A673 (cell line): Measurements from ENCODE around the gene DPF1. TPM values are rescaled to one million over a fixed set of nuclear protein-coding genes. Genes with fewer than 3 reads are reported as not detected.

ENCODE experiments used
- BruUV-seq: library from RNA; stranded (reverse); fragments of 400-500 nt; replicated peaks from 2 replicates; lab custom pipeline; 2021; lab: Mats Ljungman, UMichigan
- CTCF ChIA-PET: fragments of 300-600 bp; sonication (Branson Sonifier 250); formaldehyde crosslinking; loops from one replicate; lab custom pipeline; 2022; ENCODE audit warnings: antibody characterized with exemption; lab: Charles Lee
- POLR2A ChIA-PET: fragments of 300-600 bp; sonication (Branson Sonifier 250); formaldehyde crosslinking; loops from one replicate; lab custom pipeline; 2022; ENCODE audit warnings: antibody characterized with exemption; ENCODE audit not compliant: low non-redundant PET; lab: Charles Lee
- DNase-seq: peaks from one replicate; pipeline ENCODE4 v3.0.0-alpha.2; 2015; ENCODE audit warnings: low spot score
- H3K27ac ChIP-seq: fragments of 200-600 bp; sonication (generic); 2 replicates; pipeline ENCODE4 v1.5.1; 2016; ENCODE audit warnings: mixed run types, low read depth, mild to moderate bottlenecking, mixed read lengths, antibody characterized with exemption, low read length; ENCODE audit not compliant: poor library complexity, severe bottlenecking
- H3K27me3 ChIP-seq: fragments of 200-600 bp; sonication (generic); replicated peaks from 2 replicates; pipeline ENCODE4 v1.6.1; 2017; ENCODE audit warnings: mixed run types, low read depth, mild to moderate bottlenecking, mixed read lengths, antibody characterized with exemption, low read length; ENCODE audit not compliant: insufficient read depth, poor library complexity
- H3K36me3 ChIP-seq: fragments of 200-600 bp; sonication (generic); 2 replicates; pipeline ENCODE4 v1.6.1; 2016; ENCODE audit warnings: mixed run types, mild to moderate bottlenecking, mixed read lengths, antibody characterized with exemption, low read length; ENCODE audit not compliant: insufficient read depth, poor library complexity, severe bottlenecking
- H3K4me1 ChIP-seq: fragments of 200-600 bp; sonication (generic); 2 replicates; pipeline ENCODE4 v1.6.1; 2017; ENCODE audit warnings: mixed run types, mild to moderate bottlenecking, mixed read lengths, antibody characterized with exemption, low read length; ENCODE audit not compliant: insufficient read depth, poor library complexity, severe bottlenecking
- H3K4me3 ChIP-seq: fragments of 200-600 bp; sonication (generic); 2 replicates; pipeline ENCODE4 v1.5.1; 2016; ENCODE audit warnings: low read depth, mixed run types, mild to moderate bottlenecking, mixed read lengths, low read length; ENCODE audit not compliant: poor library complexity, severe bottlenecking
- H3K9me3 ChIP-seq: fragments of 200-600 bp; sonication (generic); 2 replicates; pipeline ENCODE4 v1.6.1; 2016; ENCODE audit warnings: mixed run types, low read depth, mild to moderate bottlenecking, mixed read lengths, antibody characterized with exemption, low read length; ENCODE audit not compliant: poor library complexity, severe bottlenecking
- CTCF ChIP-seq: fragments of 300-800, 200-600 bp; sonication (generic); conservative IDR thresholded peaks from 2 replicates; pipeline ENCODE4 v1.5.1; 2017; ENCODE audit warnings: low read depth, mild to moderate bottlenecking, antibody characterized with exemption, low read length, moderate library complexity, mixed read lengths
- EZH2 ChIP-seq: fragments of 200-600 bp; sonication (generic); IDR thresholded peaks from 2 replicates; pipeline ENCODE4 v1.6.1; 2017; ENCODE audit warnings: borderline replicate concordance, low read depth, mild to moderate bottlenecking, mixed read lengths, antibody characterized with exemption, low read length; ENCODE audit not compliant: poor library complexity, severe bottlenecking
- intact Hi-C: fragments of 100-400 bp; cut with micrococcal nuclease; formaldehyde crosslinking; loops from one replicate; pipeline ENCODE4 v1.10.0; 2022; ENCODE audit not compliant: unreplicated experiment
- total RNA-seq: library from RNA; stranded (reverse); gene quantifications from 2 replicates; pipeline ENCODE4 v1.2.3, GENCODE V29; 2021

DPF1 gene
- total RNA-seq, 1 experiment from 2014 or later, result 6.3 TPM

DNA sequence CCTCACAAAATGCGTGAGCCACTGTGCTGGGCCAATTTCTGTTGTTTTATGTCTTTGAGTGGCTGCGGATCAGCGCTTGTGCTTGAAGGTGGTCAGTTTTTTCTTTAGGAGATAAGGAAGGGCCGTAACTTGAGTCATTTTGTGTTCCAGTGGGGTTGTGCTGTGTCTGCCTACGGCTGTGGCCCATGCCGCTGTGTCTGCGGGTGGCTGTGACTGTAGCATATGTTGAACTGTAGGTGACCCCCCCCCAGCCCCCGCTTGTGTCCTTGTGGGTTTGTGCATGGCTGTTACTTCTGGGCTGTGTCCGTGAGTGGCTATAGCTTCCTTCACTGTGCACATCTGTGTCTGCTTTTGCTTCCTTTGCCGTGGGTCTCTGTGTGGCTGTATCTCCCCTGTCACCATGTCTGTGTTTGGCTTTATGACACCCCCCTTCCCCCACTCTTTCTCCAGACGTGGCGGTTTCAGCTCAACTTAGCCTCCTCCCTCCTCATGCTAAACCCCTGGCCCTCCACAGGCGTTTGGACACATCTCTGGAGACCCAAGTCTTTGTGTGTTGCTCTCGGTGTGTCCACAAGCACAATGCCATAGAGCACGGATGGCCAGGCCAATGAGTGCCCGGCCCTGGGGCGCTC, 31.5 kb upstream of the DPF1 start:
- Histone ChIP-seq H3K9me3 (no peaks in the 10 kb centered on the region), H3K4me3 (no peak overlapping the region), H3K27ac (no peak overlapping the region), H3K4me1 (peaks cover 20% of the 10 kb centered on the region), H3K27me3 (no peaks in the 10 kb centered on the region), H3K36me3 (no peaks in the 10 kb centered on the region)
- TF ChIP-seq CTCF (no peak), EZH2 (no peak)
- intact Hi-C loops, result no loop called here
- ChIA-PET CTCF (no interaction called here), POLR2A (no interaction called here)
- no peak for DNase-seq
- no TSS peak for BruUV-seq

GRCh38 chr19:38253788-38254187, 29.8 kb upstream of the DPF1 start:
- Histone ChIP-seq H3K9me3 (no peaks in the 10 kb centered on the region), H3K36me3 (no peaks in the 10 kb centered on the region), H3K27me3 (no peaks in the 10 kb centered on the region), H3K4me3 (no peak overlapping the region), H3K4me1 (peaks cover 20% of the 10 kb centered on the region), H3K27ac (no peak overlapping the region)
- intact Hi-C loops, result no loop called here
- BruUV-seq, result no TSS peak
- POLR2A ChIA-PET, result no interaction called here
- no peak for DNase-seq
- TF ChIP-seq EZH2 (no peak), CTCF (no peak)
- CTCF ChIA-PET, result interaction anchor here (0.6 kb wide), 1 partner anchor 8 kb away, joined by 3 read pairs; no protein-coding TSS in a partner anchor

GRCh38 chr19:38252941-38253691, 29.1 kb upstream of the DPF1 start:
- no TSS peak for BruUV-seq
- POLR2A ChIA-PET, result no interaction called here
- TF ChIP-seq EZH2 (no peak), CTCF (no peak)
- Histone ChIP-seq H3K36me3 (no peaks in the 10 kb centered on the region), H3K27ac (no peak overlapping the region), H3K27me3 (no peaks in the 10 kb centered on the region), H3K9me3 (no peaks in the 10 kb centered on the region), H3K4me1 (peaks cover 20% of the 10 kb centered on the region), H3K4me3 (no peak overlapping the region)
- CTCF ChIA-PET, result no interaction called here
- intact Hi-C loops, result no loop called here
- DNase-seq, result no peak
